ENCODE data around the gene PLLP.

DNA sequence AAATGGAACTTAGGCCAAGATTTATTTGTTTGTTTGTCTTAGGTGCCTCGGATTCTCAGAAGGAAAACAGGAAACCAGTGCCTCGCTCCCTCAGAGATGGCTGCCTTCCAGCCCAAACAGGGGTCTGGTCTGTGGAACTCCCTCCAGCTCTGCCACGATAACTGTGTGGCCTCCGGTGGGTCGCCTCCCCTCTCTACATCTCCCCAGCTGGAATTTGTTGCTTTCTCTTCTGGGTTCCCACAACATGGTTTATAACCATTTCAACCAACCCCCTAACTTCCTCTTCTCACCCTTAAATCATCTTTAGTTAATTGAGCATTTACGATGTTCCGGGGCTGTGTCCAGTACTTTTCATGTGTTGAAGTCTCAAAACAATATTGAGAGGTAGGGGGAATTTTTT, 30.9 kb upstream of the PLLP start:
- TF ChIP-seq, protein P1, sequence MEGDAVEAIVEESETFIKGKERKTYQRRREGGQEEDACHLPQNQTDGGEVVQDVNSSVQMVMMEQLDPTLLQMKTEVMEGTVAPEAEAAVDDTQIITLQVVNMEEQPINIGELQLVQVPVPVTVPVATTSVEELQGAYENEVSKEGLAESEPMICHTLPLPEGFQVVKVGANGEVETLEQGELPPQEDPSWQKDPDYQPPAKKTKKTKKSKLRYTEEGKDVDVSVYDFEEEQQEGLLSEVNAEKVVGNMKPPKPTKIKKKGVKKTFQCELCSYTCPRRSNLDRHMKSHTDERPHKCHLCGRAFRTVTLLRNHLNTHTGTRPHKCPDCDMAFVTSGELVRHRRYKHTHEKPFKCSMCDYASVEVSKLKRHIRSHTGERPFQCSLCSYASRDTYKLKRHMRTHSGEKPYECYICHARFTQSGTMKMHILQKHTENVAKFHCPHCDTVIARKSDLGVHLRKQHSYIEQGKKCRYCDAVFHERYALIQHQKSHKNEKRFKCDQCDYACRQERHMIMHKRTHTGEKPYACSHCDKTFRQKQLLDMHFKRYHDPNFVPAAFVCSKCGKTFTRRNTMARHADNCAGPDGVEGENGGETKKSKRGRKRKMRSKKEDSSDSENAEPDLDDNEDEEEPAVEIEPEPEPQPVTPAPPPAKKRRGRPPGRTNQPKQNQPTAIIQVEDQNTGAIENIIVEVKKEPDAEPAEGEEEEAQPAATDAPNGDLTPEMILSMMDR (IDR thresholded peaks at IDR 0.05), result no peak
- TF ChIP-seq POLR2A (IDR thresholded peaks at IDR 0.05) (no peak), POLR2AphosphoS5 (IDR thresholded peaks at IDR 0.05; ENCODE audit: insufficient read depth in 1 of 2, low read depth in 1 of 2) (no peak)
